GM21447 (cell line): ENCODE data around the gene KCNH4.
"Not testable (repeated sequence)": the region's sequence is repeated elsewhere in the genome, so short reads cannot be mapped to it uniquely, and the experiment has no call there.

Source experiments
- ATAC-seq: cut with Tn5 transposase; IDR thresholded peaks from one replicate; pipeline ENCODE4 v1.9.1; 2021; ENCODE audit not compliant: unreplicated experiment

The KCNH4 gene

GRCh38 chr17:42193969-42194899 lies 13.3 kb upstream of the KCNH4 start, which contains the start of gene GHDC:
Gene GHDC (minus strand): TSS chr17:42194494. CDS start chr17:42193581, 913 bp downstream.
- peak; percentile 91 for ATAC-seq

GRCh38 chr17:42193216-42193968 lies 12.4 kb upstream of the KCNH4 start:
- no peak for ATAC-seq

- ATAC-seq = no peak
Measured at GRCh38 chr17:42192189-42193126, 11.5 kb upstream of the KCNH4 start.

GRCh38 chr17:42191275-42191608 lies 10.3 kb upstream of the KCNH4 start:
- ATAC-seq = no peak

GRCh38 chr17:42190491-42191274 lies 9.7 kb upstream of the KCNH4 start:
- ATAC-seq = no peak

GRCh38 chr17:42189651-42189965 lies 8.7 kb upstream of the KCNH4 start:
- ATAC-seq = no peak

- no peak for ATAC-seq
Measured at GRCh38 chr17:42188749-42189650, 8.1 kb upstream of the KCNH4 start.

- ATAC-seq = no peak
Measured at GRCh38 chr17:42187833-42188232, 6.9 kb upstream of the KCNH4 start.

GRCh38 chr17:42186191-42186590 lies 5.2 kb upstream of the KCNH4 start:
- not testable (repeated sequence) for ATAC-seq

- ATAC-seq = no peak
Measured at GRCh38 chr17:42185621-42185930, 4.6 kb upstream of the KCNH4 start.

GRCh38 chr17:42184713-42185620 lies 4.0 kb upstream of the KCNH4 start, which contains the start of gene HCRT:
Gene HCRT (minus strand): TSS chr17:42185452. CDS start chr17:42185365, 87 bp downstream.
- no peak for ATAC-seq

- ATAC-seq = peak; percentile 49
Measured at GRCh38 chr17:42183741-42184711, 3.1 kb upstream of the KCNH4 start.

- ATAC-seq = no peak
Measured at GRCh38 chr17:42182927-42183734, 2.2 kb upstream of the KCNH4 start.

- no peak for ATAC-seq
Measured at GRCh38 chr17:42181851-42182207, 887 bp upstream of the KCNH4 start.

GRCh38 chr17:42180411-42180921 lies 476 bp downstream of the KCNH4 start:
- ATAC-seq = no peak

GRCh38 chr17:42179911-42180410 lies 981 bp downstream of the KCNH4 start:
- no peak for ATAC-seq
